Testis (tissue), 5 donors: ENCODE data around the gene UNC13D. TPM values are rescaled to one million over a fixed set of nuclear protein-coding genes. Genes with fewer than 3 reads are reported as not detected.

Experiments
- DNase-seq: peaks from one replicate; pipeline ENCODE4 v3.0.0-alpha.2; 2019
- H3K27ac ChIP-seq, 2 donors: fragments of 200-600 bp; sonication (generic); one replicate each; pipeline ENCODE4 v1.5.1; 2019
- H3K27me3 ChIP-seq: fragments of 200-600 bp; sonication (generic); one replicate; pipeline ENCODE4 v1.5.1; 2019
- H3K36me3 ChIP-seq: fragments of 200-600 bp; sonication (generic); one replicate; pipeline ENCODE4 v1.5.1; 2017; ENCODE audit warnings: low read depth; ENCODE audit errors: missing control alignments
- H3K4me1 ChIP-seq: fragments of 200-600 bp; sonication (generic); one replicate; pipeline ENCODE4 v1.5.1; 2019
- H3K4me3 ChIP-seq, 2 donors: fragments of 200-600 bp; sonication (generic); one replicate each; pipeline ENCODE4 v1.5.1; 2017 to 2019
- H3K9me3 ChIP-seq: fragments of 200-600 bp; sonication (generic); one replicate; pipeline ENCODE4 v1.5.1; 2017
- CTCF ChIP-seq, 3 experiments: fragments of 450-650 bp in 2 of 3; fragments of 200-600 bp in 1 of 3; sonication (generic) in 1 of 3; IDR thresholded peaks; one replicate each; pipeline ENCODE4 v1.5.1; 2016 to 2019; ENCODE audit warnings: antibody characterized with exemption in 3 of 3, mild to moderate bottlenecking in 2 of 3, moderate library complexity in 1 of 3
- POLR2A ChIP-seq: fragments of 450-650 bp; IDR thresholded peaks from one replicate; pipeline ENCODE4 v1.6.1; 2017; ENCODE audit warnings: antibody characterized with exemption, mild to moderate bottlenecking, moderate library complexity
- WGBS, 2 donors: methylation state at CpG; one replicate each; pipeline ENCODE4 v1.1.5; 2018; 5-methylcytosine and 5-hydroxymethylcytosine counted together
- intact Hi-C: fragments of 100-400 bp; cut with DNase I; formaldehyde crosslinking; loops from one replicate; pipeline ENCODE4 v1.15.1; 2023; ENCODE audit warnings: low total_unique reads
- long read RNA-seq, 2 donors: transcript quantifications; one replicate each; lab custom pipeline, GENCODE V29; 2026
- polyA plus RNA-seq: library from polyadenylated mRNA; stranded (reverse); fragments of 350-450 nt; fragmentation: Illumina TruSeq; extraction: RNeasy Lipid Tissue Mini Kit (QIAGEN cat#74804); gene quantifications from one replicate; pipeline ENCODE4 v1.2.3, GENCODE V29; 2014; ENCODE audit warnings: low read depth, low replicate concordance; ENCODE audit not compliant: insufficient read depth
- total RNA-seq, 2 donors: library from RNA; depleted of rRNA; stranded (reverse); fragments of >200 nt; gene quantifications; one replicate each; pipeline ENCODE4 v1.2.3, GENCODE V29; 2016

UNC13D gene
- total RNA-seq (10 to 100 TPM; 15.0 to 20.4 TPM), polyA plus RNA-seq (10.2 TPM)
- long read RNA-seq, donor 1, result 0 reads
- long read RNA-seq, donor 2, result 0 reads

GRCh38 chr17:75843577-75844529 is at the start of gene UNC13D:
TSS of gene UNC13D (minus strand) at chr17:75844404. CDS start at chr17:75844337, 67 bp downstream.
- TF ChIP-seq CTCF (IDR thresholded peaks at IDR 0.05), result no peak
- TF ChIP-seq POLR2A, result no peak
- peak within 1 kb of the TSS; percentile 55 to 64 for H3K27ac ChIP-seq
- no peaks in the 10 kb centered on the region for H3K9me3 ChIP-seq
- intact Hi-C loops, result loop anchor here (10.0 kb wide), 1 partner anchor 69 kb away; a partner anchor contains a TSS
- H3K4me1 ChIP-seq, result peaks cover 29% of the 10 kb centered on the region
- H3K4me3 ChIP-seq, result no peak within 1 kb of the TSS
- no peaks in the 10 kb centered on the region for H3K36me3 ChIP-seq
- no peaks in the 10 kb centered on the region for H3K27me3 ChIP-seq
- WGBS, 2 donors, result 65 to 85% methylated on average over 3 to 35 of the region's 35 CpGs
- DNase-seq, result peak; percentile 30

GRCh38 chr17:75893305-75894048 is 49.3 kb upstream of the UNC13D start:
- no peaks in the 10 kb centered on the region for H3K9me3 ChIP-seq
- H3K36me3 ChIP-seq, result no peaks in the 10 kb centered on the region
- H3K27ac ChIP-seq, result no peak overlapping the region
- intact Hi-C loops, result no loop called here
- H3K4me3 ChIP-seq, result no peak overlapping the region
- TF ChIP-seq POLR2A (no peak), CTCF (IDR thresholded peaks at IDR 0.05) (no peak)
- DNase-seq, result no peak
- no peaks in the 10 kb centered on the region for H3K27me3 ChIP-seq
- peaks cover 32% of the 10 kb centered on the region for H3K4me1 ChIP-seq
- WGBS, 2 donors, result 85 to 86% methylated on average over 17 to 18 of the region's 18 CpGs

- 80 to 88% methylated on average over 10 to 16 of the region's 16 CpGs for WGBS, 2 donors
- H3K36me3 ChIP-seq, result no peaks in the 10 kb centered on the region
- H3K27ac ChIP-seq, result no peak overlapping the region
- intact Hi-C loops, result no loop called here
- H3K27me3 ChIP-seq, result no peaks in the 10 kb centered on the region
- H3K9me3 ChIP-seq, result no peaks in the 10 kb centered on the region
- peaks cover 32% of the 10 kb centered on the region for H3K4me1 ChIP-seq
- H3K4me3 ChIP-seq, result no peak overlapping the region
- TF ChIP-seq CTCF (IDR thresholded peaks at IDR 0.05), result no peak
- no peak for TF ChIP-seq POLR2A
- DNase-seq, result no peak
Observed at GRCh38 chr17:75892556-75893224, 48.5 kb upstream of the UNC13D start.

- no peaks in the 10 kb centered on the region for H3K36me3 ChIP-seq
- peaks cover 29% of the 10 kb centered on the region for H3K4me1 ChIP-seq
- intact Hi-C loops, result no loop called here
- H3K27ac ChIP-seq, result no peak overlapping the region
- DNase-seq, result no peak
- no peaks in the 10 kb centered on the region for H3K9me3 ChIP-seq
- H3K4me3 ChIP-seq, result no peak overlapping the region
- TF ChIP-seq POLR2A, result no peak
- no peaks in the 10 kb centered on the region for H3K27me3 ChIP-seq
- 67 to 74% methylated on average over 22 to 32 of the region's 32 CpGs for WGBS, 2 donors
Observed at GRCh38 chr17:75891605-75892555, 47.7 kb upstream of the UNC13D start.
